OCI-LY7 (cell line): ENCODE measurements around the gene PSMD1. TPM values are rescaled to one million over a fixed set of nuclear protein-coding genes. Genes with fewer than 3 reads are reported as not detected.
A peak's percentile ranks its signal among the peaks of the same experiment; 100 is the strongest.

ENCODE experiments used
- Bru-seq: library from RNA; stranded (reverse); fragments of 400-500 nt; gene quantifications from one replicate; lab custom pipeline; 2021; lab: Mats Ljungman, UMichigan
- BruChase-seq, 2 experiments: library from RNA; stranded (reverse); fragments of 400-500 nt; gene quantifications; one replicate each; lab custom pipeline; 2021; lab: Mats Ljungman, UMichigan
- BruUV-seq: library from RNA; stranded (reverse); fragments of 400-500 nt; replicated peaks from 2 replicates; lab custom pipeline; 2021; lab: Mats Ljungman, UMichigan
- CTCF ChIA-PET: fragments of 300-600 bp; sonication (Branson Sonifier 250); formaldehyde crosslinking; loops from one replicate; lab custom pipeline; 2022; ENCODE audit warnings: antibody characterized with exemption; ENCODE audit not compliant: unreplicated experiment; lab: Charles Lee
- POLR2A ChIA-PET: fragments of 300-600 bp; sonication (Branson Sonifier 250); formaldehyde crosslinking; loops from one replicate; lab custom pipeline; 2022; ENCODE audit warnings: antibody characterized with exemption; lab: Charles Lee
- DNase-seq: peaks from one replicate; pipeline ENCODE4 v3.0.0-alpha.2; 2015; ENCODE audit warnings: low spot score
- H2AFZ ChIP-seq: fragments of 200-600 bp; sonication (generic), shearing (Covaris generic); 2 replicates; pipeline ENCODE4 v1.6.1; 2014; ENCODE audit warnings: mild to moderate bottlenecking, antibody characterized with exemption, low read length, moderate library complexity
- H3K27ac ChIP-seq: fragments of 200-600 bp; sonication (generic); 2 replicates; pipeline ENCODE4 v1.5.1; 2014; ENCODE audit warnings: mixed run types, low read depth, mild to moderate bottlenecking, moderate library complexity, low read length, inconsistent platforms; ENCODE audit not compliant: poor library complexity, severe bottlenecking
- H3K36me3 ChIP-seq: fragments of 200-600 bp; sonication (generic); 2 replicates; pipeline ENCODE4 v1.6.1; 2014; ENCODE audit warnings: mild to moderate bottlenecking, antibody characterized with exemption, low read length, moderate library complexity, mixed read lengths; ENCODE audit not compliant: insufficient read depth
- H3K4me1 ChIP-seq: fragments of 200-600 bp; sonication (generic); 2 replicates; pipeline ENCODE4 v1.5.1; 2014; ENCODE audit warnings: mild to moderate bottlenecking, low read length; ENCODE audit not compliant: insufficient read depth, poor library complexity, severe bottlenecking
- H3K4me2 ChIP-seq: fragments of 200-600 bp; sonication (generic); 2 replicates; pipeline ENCODE4 v1.6.1; 2014; ENCODE audit warnings: mild to moderate bottlenecking, low read length
- H3K4me3 ChIP-seq: fragments of 200-600 bp; sonication (generic); 2 replicates; pipeline ENCODE4 v1.5.1; 2014; ENCODE audit warnings: mild to moderate bottlenecking, low read depth, low read length; ENCODE audit not compliant: poor library complexity, severe bottlenecking
- H3K79me2 ChIP-seq: fragments of 200-600 bp; sonication (generic); 2 replicates; pipeline ENCODE4 v1.6.1; 2016; ENCODE audit warnings: low read depth, mild to moderate bottlenecking, low read length, moderate library complexity, mixed read lengths; ENCODE audit not compliant: insufficient read depth
- H3K9me2 ChIP-seq: fragments of 200-600 bp; sonication (generic); 2 replicates; pipeline ENCODE4 v1.6.1; 2016; ENCODE audit warnings: mild to moderate bottlenecking, low read length, mixed read lengths; ENCODE audit not compliant: insufficient read depth
- H3K9me3 ChIP-seq: fragments of 200-600 bp; sonication (generic); 2 replicates; pipeline ENCODE4 v1.6.1; 2014; ENCODE audit warnings: mild to moderate bottlenecking, mixed run types, low read length, mixed read lengths
- H4K20me1 ChIP-seq: fragments of 200-600 bp; sonication (generic); 2 replicates; pipeline ENCODE4 v1.6.1; 2014; ENCODE audit warnings: mild to moderate bottlenecking, antibody characterized with exemption, low read length, moderate library complexity, mixed read lengths; ENCODE audit not compliant: insufficient read depth
- EZH2phosphoT487 ChIP-seq: fragments of 200-600 bp; sonication (generic); IDR thresholded peaks from 2 replicates; pipeline ENCODE4 v1.6.1; 2018; ENCODE audit warnings: low read depth, borderline replicate concordance, mild to moderate bottlenecking, mixed run types, antibody characterized with exemption, low read length, moderate library complexity, mixed read lengths
- intact Hi-C: fragments of 100-400 bp; cut with micrococcal nuclease; formaldehyde crosslinking; loops from one replicate; pipeline ENCODE4 v1.10.0; 2022; ENCODE audit not compliant: unreplicated experiment
- long read RNA-seq: library from polyadenylated mRNA; stranded (forward); transcript quantifications from one replicate; pipeline ENCODE4 v2.0.0, GENCODE V29; 2022
- total RNA-seq, 2 experiments: library from RNA; depleted of rRNA in 1 of 2; stranded (reverse); fragments of >200 nt in 1 of 2; shearing (Covaris generic) in 1 of 2; gene quantifications; 2 replicates each; pipeline ENCODE4 v1.2.3, GENCODE V29; 2014 to 2022
- TF ChIP-seq, protein P1 (sequence below): fragments of 200-600 bp; sonication (generic); conservative IDR thresholded peaks from 2 replicates; pipeline ENCODE4 v1.5.1; 2014; ENCODE audit warnings: mild to moderate bottlenecking, antibody characterized with exemption, low read length, moderate library complexity, mixed read lengths

The PSMD1 gene
- 60.5 and 74.5 TPM in 2 replicates for total RNA-seq (2014; rRNA removed; shearing (Covaris generic))
- total RNA-seq (2022), result 81.2 and 105 TPM in 2 replicates
- percentile 91 among the genes with signal in this experiment for Bru-seq, nascent RNA
- percentile 83 among the genes with signal in this experiment for BruChase-seq, experiment 1, labeled RNA remaining after a 6-hour chase
- percentile 79 among the genes with signal in this experiment for BruChase-seq, experiment 2, labeled RNA remaining after a 2-hour chase
- long read RNA-seq, transcript PSMD1-201 (25 exons, 3,326 nt), result major isoform, 261 of 307 reads
- long read RNA-seq, partial matches to known transcripts, result 23 of 307 reads
- long read RNA-seq, other reads (novel, unspliced or antisense), result 22 of 307 reads

DNA sequence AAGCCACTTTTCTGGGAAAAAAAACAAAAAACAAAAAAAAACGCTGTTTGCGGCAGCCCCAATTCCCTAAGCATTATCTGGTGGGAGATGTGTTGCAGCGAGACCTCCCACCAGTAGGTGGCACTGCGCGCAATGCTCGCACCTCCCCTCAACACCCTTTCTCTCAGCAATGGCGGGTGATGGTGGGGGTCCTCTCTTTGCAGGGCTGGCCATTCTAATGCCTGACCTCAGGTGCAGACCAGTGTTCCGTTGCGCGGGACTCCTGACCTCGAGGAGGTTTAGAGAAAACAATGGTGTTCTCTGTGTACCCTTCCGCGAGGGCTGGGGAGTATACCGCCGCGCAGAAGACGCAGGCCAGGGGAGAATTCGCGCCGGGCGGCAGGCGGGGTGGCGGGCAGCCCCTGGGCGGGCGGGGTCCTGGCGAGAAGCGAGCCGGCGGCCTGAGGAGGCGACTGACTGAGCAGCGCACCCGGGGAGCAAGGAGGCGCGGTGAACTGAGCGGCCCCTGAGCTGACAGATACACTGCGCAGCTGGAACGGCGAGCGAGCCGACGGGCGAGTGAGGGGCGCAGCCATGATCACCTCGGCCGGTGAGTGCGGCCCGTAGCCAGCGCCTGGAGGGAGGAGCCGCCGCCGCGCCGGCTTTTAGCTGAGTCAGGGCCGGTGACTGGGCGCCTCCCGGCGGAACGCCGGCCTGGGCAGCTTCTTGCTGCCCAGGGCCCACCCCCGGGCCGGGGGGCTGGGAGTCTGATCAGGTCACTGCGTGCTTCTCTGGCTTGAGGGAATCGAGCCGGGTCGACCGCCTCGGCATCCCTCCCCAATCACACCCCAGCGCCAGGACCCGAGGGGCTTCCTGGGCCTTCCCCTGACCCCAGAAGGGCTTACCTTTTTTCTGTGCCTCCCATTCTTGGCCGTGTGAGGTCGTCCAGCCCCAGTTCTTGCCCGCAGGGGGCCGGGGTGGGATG lies at the start of gene PSMD1:
Gene PSMD1 (plus strand): TSS at position 415 of the 964 bp plus-strand sequence. CDS start 159 bp downstream, at position 574.
- peaks cover 27% of the 10 kb centered on the region for H4K20me1 ChIP-seq
- peaks cover 33% of the 10 kb centered on the region for H3K4me1 ChIP-seq
- CTCF ChIA-PET, result interaction anchor here (0.6 to 0.7 kb wide), 3 partner anchors 45 to 831 kb away, joined by 3 to 6 read pairs (median 5); partner anchors contain the start of gene SP140
- no peak for TF ChIP-seq EZH2phosphoT487
- TF ChIP-seq, protein P1, sequence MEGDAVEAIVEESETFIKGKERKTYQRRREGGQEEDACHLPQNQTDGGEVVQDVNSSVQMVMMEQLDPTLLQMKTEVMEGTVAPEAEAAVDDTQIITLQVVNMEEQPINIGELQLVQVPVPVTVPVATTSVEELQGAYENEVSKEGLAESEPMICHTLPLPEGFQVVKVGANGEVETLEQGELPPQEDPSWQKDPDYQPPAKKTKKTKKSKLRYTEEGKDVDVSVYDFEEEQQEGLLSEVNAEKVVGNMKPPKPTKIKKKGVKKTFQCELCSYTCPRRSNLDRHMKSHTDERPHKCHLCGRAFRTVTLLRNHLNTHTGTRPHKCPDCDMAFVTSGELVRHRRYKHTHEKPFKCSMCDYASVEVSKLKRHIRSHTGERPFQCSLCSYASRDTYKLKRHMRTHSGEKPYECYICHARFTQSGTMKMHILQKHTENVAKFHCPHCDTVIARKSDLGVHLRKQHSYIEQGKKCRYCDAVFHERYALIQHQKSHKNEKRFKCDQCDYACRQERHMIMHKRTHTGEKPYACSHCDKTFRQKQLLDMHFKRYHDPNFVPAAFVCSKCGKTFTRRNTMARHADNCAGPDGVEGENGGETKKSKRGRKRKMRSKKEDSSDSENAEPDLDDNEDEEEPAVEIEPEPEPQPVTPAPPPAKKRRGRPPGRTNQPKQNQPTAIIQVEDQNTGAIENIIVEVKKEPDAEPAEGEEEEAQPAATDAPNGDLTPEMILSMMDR, result peak; percentile 94
- H3K4me3 ChIP-seq, result peak within 1 kb of the TSS; percentile 99
- no peaks in the 10 kb centered on the region for H3K9me3 ChIP-seq
- peaks cover 24% of the 10 kb centered on the region for H3K36me3 ChIP-seq
- intact Hi-C loops, result no loop called here
- H3K79me2 ChIP-seq, result peaks cover 48% of the 10 kb centered on the region
- DNase-seq, result peak; percentile 95
- H3K4me2 ChIP-seq, result peak within 1 kb of the TSS; percentile 92
- peak within 1 kb of the TSS; percentile 47 for H3K27ac ChIP-seq
- H3K9me2 ChIP-seq, result no peaks in the 10 kb centered on the region
- POLR2A ChIA-PET, result interaction anchor here (0.5 to 1.9 kb wide), 2 partner anchors 13 to 150 kb away, joined by 3 to 5 read pairs; no protein-coding TSS in a partner anchor
- no TSS peak for BruUV-seq
- H2AFZ ChIP-seq, result peak within 1 kb of the TSS; percentile 59

DNA sequence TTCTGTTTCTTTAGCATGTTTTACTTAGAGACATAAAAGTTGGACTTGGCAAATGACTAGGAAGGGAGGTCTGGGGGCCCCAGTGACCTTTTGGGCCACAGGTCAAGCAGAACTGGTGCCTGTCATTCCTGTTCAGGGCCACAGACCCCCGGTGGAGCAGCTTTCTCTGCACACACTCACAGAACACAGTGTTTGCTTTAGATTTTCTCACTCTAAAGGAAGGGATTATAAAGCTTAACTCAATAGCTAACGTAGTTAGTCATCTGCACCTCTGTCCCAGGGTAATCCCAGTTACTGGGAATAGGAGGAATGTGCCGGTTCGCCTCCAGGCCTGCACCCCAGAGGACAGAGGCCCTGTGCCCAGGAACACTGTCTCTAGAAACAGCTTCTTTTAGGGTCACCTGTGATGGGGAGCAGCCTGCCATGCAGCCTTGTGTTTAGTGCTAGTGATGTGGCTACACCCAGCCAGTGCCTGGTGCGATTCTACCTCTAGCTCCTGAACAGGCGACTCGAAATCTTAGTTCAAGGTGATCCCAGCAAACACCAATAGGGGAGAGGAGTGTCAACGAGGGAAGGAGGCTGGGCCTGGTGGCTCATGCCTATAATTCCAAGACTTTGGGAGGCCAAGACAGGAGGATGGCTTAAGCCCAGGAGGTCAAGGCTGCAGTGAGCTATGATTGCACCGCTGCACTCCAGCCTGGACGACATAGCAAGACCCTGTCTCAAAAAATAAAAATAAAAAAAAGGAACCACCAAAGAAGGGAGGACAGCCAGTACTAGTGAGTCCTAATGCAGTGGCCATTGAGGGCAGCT lies 49.2 kb upstream of the PSMD1 start:
- H3K36me3 ChIP-seq, result no peaks in the 10 kb centered on the region
- no peaks in the 10 kb centered on the region for H4K20me1 ChIP-seq
- no peak for DNase-seq
- POLR2A ChIA-PET, result interaction anchor here (0.5 to 1.0 kb wide), 2 partner anchors 74 to 974 kb away, joined by 3 to 4 read pairs; no protein-coding TSS in a partner anchor
- H3K27ac ChIP-seq, result no peak overlapping the region
- intact Hi-C loops, result no loop called here
- no peaks in the 10 kb centered on the region for H3K79me2 ChIP-seq
- no peak overlapping the region for H3K4me2 ChIP-seq
- no TSS peak for BruUV-seq
- TF ChIP-seq, protein P1, result no peak
- TF ChIP-seq EZH2phosphoT487, result no peak
- no peaks in the 10 kb centered on the region for H3K9me2 ChIP-seq
- no peaks in the 10 kb centered on the region for H3K9me3 ChIP-seq
- no peak overlapping the region for H3K4me3 ChIP-seq
- no peak overlapping the region for H2AFZ ChIP-seq
- H3K4me1 ChIP-seq, result no peaks in the 10 kb centered on the region
- CTCF ChIA-PET, result no interaction called here
